Measurements from ENCODE around the gene MT1A. TPM values are rescaled to one million over a fixed set of nuclear protein-coding genes. Genes with fewer than 3 reads are reported as not detected.
"Not testable (repeated sequence)": the region's sequence is repeated elsewhere in the genome, so short reads cannot be mapped to it uniquely, and the experiment has no call there.

Gene MT1A
- total and polyA plus RNA-seq, 2 donors: 1.2 to 285 TPM

GRCh38 chr16:56670620-56670934 is 32.1 kb downstream of the MT1A start:
- Histone ChIP-seq H3K36me3 (ENCODE audit: control insufficient read depth in 2 of 2, insufficient read depth in 2 of 2, low read length in 1 of 2) (no peaks in the 10 kb centered on the region), H3K9me3 (ENCODE audit: control insufficient read depth in 2 of 2, insufficient read depth in 1 of 2, low read length in 1 of 2) (no peaks in the 10 kb centered on the region), H3K27ac (ENCODE audit: low read depth in 1 of 2, low read length in 1 of 2) (no peak overlapping the region), H3K27me3 (ENCODE audit: control insufficient read depth in 2 of 2, insufficient read depth in 1 of 2, low read length in 1 of 2) (peaks cover 60 to 93% of the 10 kb centered on the region in 2 donors), H3K4me3 (ENCODE audit: low read length in 2 of 2) (no peak overlapping the region), H3K4me1 (ENCODE audit: control insufficient read depth in 2 of 2, insufficient read depth in 2 of 2, low read length in 2 of 2) (peaks cover 8 to 10% of the 10 kb centered on the region in 2 donors)
- no peak for DNase-seq (ENCODE audit: low read depth in 6 of 9, low spot score in 9 of 9)
- whole genome bisulfite sequencing: 51% methylated on average over 2 of the region's 2 CpGs

GRCh38 chr16:56671691-56672090 is 33.2 kb downstream of the MT1A start:
- H3K36me3 ChIP-seq (ENCODE audit: control insufficient read depth in 2 of 2, insufficient read depth in 2 of 2, low read length in 1 of 2); H3K9me3 ChIP-seq (ENCODE audit: control insufficient read depth in 2 of 2, insufficient read depth in 1 of 2, low read length in 1 of 2); H3K27ac ChIP-seq (ENCODE audit: low read depth in 1 of 2, low read length in 1 of 2); DNase-seq (ENCODE audit: low read depth in 6 of 9, low spot score in 9 of 9); H3K4me3 ChIP-seq (ENCODE audit: low read length in 2 of 2): not testable (repeated sequence)
- WGBS: 93% methylated on average over 2 of the region's 2 CpGs
- peaks cover 14 to 19% of the 10 kb centered on the region in 2 donors for H3K4me1 ChIP-seq (ENCODE audit: control insufficient read depth in 2 of 2, insufficient read depth in 2 of 2, low read length in 2 of 2)
- H3K27me3 ChIP-seq (ENCODE audit: control insufficient read depth in 2 of 2, insufficient read depth in 1 of 2, low read length in 1 of 2): peaks cover 59 to 93% of the 10 kb centered on the region in 2 donors

GRCh38 chr16:56672171-56672570 is 33.7 kb downstream of the MT1A start:
- DNase-seq (ENCODE audit: low read depth in 6 of 9, low spot score in 9 of 9); H3K4me3 ChIP-seq (ENCODE audit: low read length in 2 of 2); H3K27ac ChIP-seq (ENCODE audit: low read depth in 1 of 2, low read length in 1 of 2); H3K9me3 ChIP-seq (ENCODE audit: control insufficient read depth in 2 of 2, insufficient read depth in 1 of 2, low read length in 1 of 2); H3K36me3 ChIP-seq (ENCODE audit: control insufficient read depth in 2 of 2, insufficient read depth in 2 of 2, low read length in 1 of 2): not testable (repeated sequence)
- Histone ChIP-seq H3K4me1 (ENCODE audit: control insufficient read depth in 2 of 2, insufficient read depth in 2 of 2, low read length in 2 of 2) (peaks cover 14 to 22% of the 10 kb centered on the region in 2 donors), H3K27me3 (ENCODE audit: control insufficient read depth in 2 of 2, insufficient read depth in 1 of 2, low read length in 1 of 2) (peaks cover 56 to 93% of the 10 kb centered on the region in 2 donors)
- 98% methylated on average over 3 of the region's 3 CpGs for WGBS

GRCh38 chr16:56672761-56673536 is 34.5 kb downstream of the MT1A start:
- no peak overlapping the region for H3K4me3 ChIP-seq (ENCODE audit: low read length in 2 of 2)
- no peaks in the 10 kb centered on the region for H3K36me3 ChIP-seq (ENCODE audit: control insufficient read depth in 2 of 2, insufficient read depth in 2 of 2, low read length in 1 of 2)
- H3K9me3 ChIP-seq (ENCODE audit: control insufficient read depth in 2 of 2, insufficient read depth in 1 of 2, low read length in 1 of 2): no peaks in the 10 kb centered on the region
- no peak overlapping the region for H3K27ac ChIP-seq (ENCODE audit: low read depth in 1 of 2, low read length in 1 of 2)
- DNase-seq (ENCODE audit: low read depth in 6 of 9, low spot score in 9 of 9): no peak
- H3K4me1 ChIP-seq (ENCODE audit: control insufficient read depth in 2 of 2, insufficient read depth in 2 of 2, low read length in 2 of 2): peaks cover 10 to 17% of the 10 kb centered on the region in 2 donors
- WGBS: 91% methylated on average over 11 of the region's 11 CpGs
- H3K27me3 ChIP-seq (ENCODE audit: control insufficient read depth in 2 of 2, insufficient read depth in 1 of 2, low read length in 1 of 2): peaks cover 48 to 90% of the 10 kb centered on the region in 2 donors

GRCh38 chr16:56673921-56674320 is 35.5 kb downstream of the MT1A start:
- peak in 3 of 9 donors; percentile 37 to 56 (median 45) for DNase-seq (ENCODE audit: low read depth in 6 of 9, low spot score in 9 of 9)
- peaks cover 39 to 86% of the 10 kb centered on the region in 2 donors for H3K27me3 ChIP-seq (ENCODE audit: control insufficient read depth in 2 of 2, insufficient read depth in 1 of 2, low read length in 1 of 2)
- peaks cover 9 to 17% of the 10 kb centered on the region in 2 donors for H3K4me1 ChIP-seq (ENCODE audit: control insufficient read depth in 2 of 2, insufficient read depth in 2 of 2, low read length in 2 of 2)
- H3K36me3 ChIP-seq (ENCODE audit: control insufficient read depth in 2 of 2, insufficient read depth in 2 of 2, low read length in 1 of 2): no peaks in the 10 kb centered on the region
- H3K9me3 ChIP-seq (ENCODE audit: control insufficient read depth in 2 of 2, insufficient read depth in 1 of 2, low read length in 1 of 2): no peaks in the 10 kb centered on the region
- no peak overlapping the region for H3K27ac ChIP-seq (ENCODE audit: low read depth in 1 of 2, low read length in 1 of 2)
- 33% methylated on average over 12 of the region's 12 CpGs for WGBS
- no peak overlapping the region for H3K4me3 ChIP-seq (ENCODE audit: low read length in 2 of 2)

- H3K4me1 ChIP-seq (ENCODE audit: control insufficient read depth in 2 of 2, insufficient read depth in 2 of 2, low read length in 2 of 2): peaks cover 9 to 15% of the 10 kb centered on the region in 2 donors
- 93% methylated on average over 6 of the region's 6 CpGs for WGBS
- peaks cover 33 to 80% of the 10 kb centered on the region in 2 donors for H3K27me3 ChIP-seq (ENCODE audit: control insufficient read depth in 2 of 2, insufficient read depth in 1 of 2, low read length in 1 of 2)
- H3K27ac ChIP-seq (ENCODE audit: low read depth in 1 of 2, low read length in 1 of 2); H3K9me3 ChIP-seq (ENCODE audit: control insufficient read depth in 2 of 2, insufficient read depth in 1 of 2, low read length in 1 of 2); H3K36me3 ChIP-seq (ENCODE audit: control insufficient read depth in 2 of 2, insufficient read depth in 2 of 2, low read length in 1 of 2); DNase-seq (ENCODE audit: low read depth in 6 of 9, low spot score in 9 of 9); H3K4me3 ChIP-seq (ENCODE audit: low read length in 2 of 2): not testable (repeated sequence)
These were observed 36.1 kb downstream of the MT1A start for GRCh38 chr16:56674570-56674969.

GRCh38 chr16:56675685-56676210 is 37.3 kb downstream of the MT1A start:
- DNase-seq (ENCODE audit: low read depth in 6 of 9, low spot score in 9 of 9): peak in 4 of 9 donors; percentile 37 to 75 (median 56)

GRCh38 chr16:56677474-56677873 is 39.0 kb downstream of the MT1A start:
- 91% methylated on average over 3 of the region's 3 CpGs for WGBS
- H3K4me3 ChIP-seq (ENCODE audit: low read length in 2 of 2): no peak overlapping the region
- H3K9me3 ChIP-seq (ENCODE audit: control insufficient read depth in 2 of 2, insufficient read depth in 1 of 2, low read length in 1 of 2): no peaks in the 10 kb centered on the region
- no peaks in the 10 kb centered on the region for H3K36me3 ChIP-seq (ENCODE audit: control insufficient read depth in 2 of 2, insufficient read depth in 2 of 2, low read length in 1 of 2)
- no peak for DNase-seq (ENCODE audit: low read depth in 6 of 9, low spot score in 9 of 9)
- H3K27ac ChIP-seq (ENCODE audit: low read depth in 1 of 2, low read length in 1 of 2): no peak overlapping the region
- H3K27me3 ChIP-seq (ENCODE audit: control insufficient read depth in 2 of 2, insufficient read depth in 1 of 2, low read length in 1 of 2): peaks cover 12 to 57% of the 10 kb centered on the region in 2 donors
- H3K4me1 ChIP-seq (ENCODE audit: control insufficient read depth in 2 of 2, insufficient read depth in 2 of 2, low read length in 2 of 2): peaks cover 9 to 22% of the 10 kb centered on the region in 2 donors

More at GRCh38 chr16:56675685-56676210, 37.3 kb downstream of the MT1A start:
- Histone ChIP-seq H3K27me3 (ENCODE audit: control insufficient read depth in 2 of 2, insufficient read depth in 1 of 2, low read length in 1 of 2) (peaks cover 23 to 68% of the 10 kb centered on the region in 2 donors), H3K36me3 (ENCODE audit: control insufficient read depth in 2 of 2, insufficient read depth in 2 of 2, low read length in 1 of 2) (no peaks in the 10 kb centered on the region), H3K4me1 (ENCODE audit: control insufficient read depth in 2 of 2, insufficient read depth in 2 of 2, low read length in 2 of 2) (peaks cover 9 to 14% of the 10 kb centered on the region in 2 donors), H3K9me3 (ENCODE audit: control insufficient read depth in 2 of 2, insufficient read depth in 1 of 2, low read length in 1 of 2) (no peaks in the 10 kb centered on the region), H3K27ac (ENCODE audit: low read depth in 1 of 2, low read length in 1 of 2) (no peak overlapping the region), H3K4me3 (ENCODE audit: low read length in 2 of 2) (peak overlapping the region; percentile 31 to 54)
- WGBS: 3% methylated on average over 32 of the region's 32 CpGs

GRCh38 chr16:56679078-56679730 is 40.7 kb downstream of the MT1A start:
- Histone ChIP-seq H3K36me3 (ENCODE audit: control insufficient read depth in 2 of 2, insufficient read depth in 2 of 2, low read length in 1 of 2) (no peaks in the 10 kb centered on the region), H3K4me3 (ENCODE audit: low read length in 2 of 2) (no peak overlapping the region), H3K9me3 (ENCODE audit: control insufficient read depth in 2 of 2, insufficient read depth in 1 of 2, low read length in 1 of 2) (no peaks in the 10 kb centered on the region), H3K27ac (ENCODE audit: low read depth in 1 of 2, low read length in 1 of 2) (no peak overlapping the region), H3K27me3 (ENCODE audit: control insufficient read depth in 2 of 2, insufficient read depth in 1 of 2, low read length in 1 of 2) (peaks cover 4 to 47% of the 10 kb centered on the region in 2 donors), H3K4me1 (ENCODE audit: control insufficient read depth in 2 of 2, insufficient read depth in 2 of 2, low read length in 2 of 2) (peaks cover 24 to 36% of the 10 kb centered on the region in 2 donors)
- WGBS: 94% methylated on average over 3 of the region's 3 CpGs
- DNase-seq (ENCODE audit: low read depth in 6 of 9, low spot score in 9 of 9): no peak
